Glomerular endothelial cell (primary cell): Measurements from ENCODE around the gene TMEM25. TPM values are rescaled to one million over a fixed set of nuclear protein-coding genes. Genes with fewer than 3 reads are reported as not detected.
"Not testable (repeated sequence)": the region's sequence is repeated elsewhere in the genome, so short reads cannot be mapped to it uniquely, and the experiment has no call there.

ENCODE experiments used
- DNase-seq: peaks from one replicate; pipeline ENCODE4 v3.0.0-alpha.2; 2011; ENCODE audit warnings: low read depth, low spot score; ENCODE audit errors: extremely low read depth
- total RNA-seq: library from RNA; depleted of rRNA; stranded (reverse); fragments of >200 nt; gene quantifications from 2 replicates; pipeline ENCODE4 v1.2.3, GENCODE V29; 2015

Gene TMEM25
- 23.3 and 30.7 TPM in 2 replicates for total RNA-seq

DNA sequence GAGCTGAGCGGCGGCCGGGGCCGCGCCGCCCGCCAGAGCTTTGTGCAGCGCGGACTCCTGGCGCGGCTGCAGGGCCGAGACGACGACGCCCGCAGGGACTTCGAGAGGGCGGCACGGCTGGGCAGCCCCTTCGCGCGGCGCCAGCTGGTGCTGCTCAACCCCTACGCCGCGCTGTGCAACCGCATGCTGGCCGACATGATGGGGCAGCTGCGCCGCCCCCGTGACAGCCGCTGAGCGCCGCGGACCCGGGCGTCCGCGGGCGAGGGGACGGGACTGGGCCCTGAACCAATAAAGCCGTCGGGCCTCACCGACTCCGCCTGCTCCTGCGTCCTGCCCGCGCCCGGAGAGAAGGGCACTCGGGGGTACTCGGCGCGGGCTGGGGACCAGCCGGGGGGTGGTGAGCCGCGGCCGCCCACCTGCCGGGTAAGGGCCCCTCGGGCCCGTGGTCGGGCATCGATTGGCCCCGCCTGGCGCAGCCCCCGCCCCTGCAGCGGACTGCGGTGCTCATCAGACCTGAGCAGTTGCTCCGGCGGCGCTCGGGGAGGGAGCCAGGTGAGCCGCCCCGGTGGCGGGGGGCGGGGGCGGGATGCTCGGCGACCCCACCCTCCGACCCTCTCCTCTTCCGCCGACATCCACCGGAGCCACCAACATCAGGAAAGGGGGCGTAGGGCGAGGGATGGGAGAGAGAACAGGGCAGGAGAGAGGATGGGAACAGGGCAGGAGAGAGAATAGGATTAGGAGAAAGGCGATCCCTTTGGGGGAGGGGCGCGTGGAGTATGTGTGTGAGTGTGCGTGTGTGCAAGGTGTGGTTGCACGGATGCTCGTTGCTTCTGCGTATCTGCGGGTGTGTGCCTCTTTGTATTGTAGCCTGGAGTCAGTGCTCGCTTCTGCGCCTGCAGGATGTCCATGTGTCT, at the start of gene TMEM25:
TSS of gene TMEM25 (plus strand) at position 510 of the 914 bp plus-strand sequence. CDS start 610 bp downstream, outside the sequence.
- DNase-seq = no peak

DNA sequence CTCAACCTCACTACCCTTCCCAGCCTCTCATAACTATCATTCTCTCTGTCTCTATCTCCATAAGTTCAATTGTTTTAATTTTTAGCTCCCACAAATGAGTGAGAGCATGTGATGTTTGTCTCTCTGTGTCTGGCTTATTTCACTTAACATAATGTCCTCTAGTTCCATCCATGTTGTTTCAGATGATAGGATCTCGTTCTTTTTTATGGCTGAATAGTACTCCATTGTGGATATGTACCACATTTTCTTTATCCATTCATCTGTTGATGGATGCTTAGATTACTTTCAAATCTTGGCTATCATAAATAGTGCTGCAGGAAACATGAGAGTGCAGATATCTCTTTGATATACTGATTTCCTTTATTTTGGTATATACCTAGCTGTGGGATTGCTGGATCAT, 49.8 kb upstream of the TMEM25 start:
- DNase-seq = not testable (repeated sequence)

DNA sequence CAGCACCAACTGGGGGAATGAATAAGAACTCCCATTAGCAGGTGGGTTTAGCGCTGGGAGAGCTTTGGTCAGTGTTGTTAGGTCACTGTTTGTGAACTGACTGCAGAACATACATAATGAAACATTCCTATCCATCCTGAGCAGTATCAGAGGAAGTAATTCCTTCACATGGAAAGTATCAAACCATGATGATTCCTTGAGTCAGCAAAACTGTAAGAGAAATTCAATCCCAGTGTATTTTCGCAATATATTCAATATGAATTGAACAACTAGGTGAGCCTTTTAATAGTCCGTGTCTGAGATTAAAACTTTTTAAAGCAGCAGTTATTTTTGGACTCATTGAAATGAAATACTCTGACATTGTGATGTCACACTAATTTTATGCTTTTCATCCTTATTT, 46.6 kb upstream of the TMEM25 start:
- DNase-seq = no peak

DNA sequence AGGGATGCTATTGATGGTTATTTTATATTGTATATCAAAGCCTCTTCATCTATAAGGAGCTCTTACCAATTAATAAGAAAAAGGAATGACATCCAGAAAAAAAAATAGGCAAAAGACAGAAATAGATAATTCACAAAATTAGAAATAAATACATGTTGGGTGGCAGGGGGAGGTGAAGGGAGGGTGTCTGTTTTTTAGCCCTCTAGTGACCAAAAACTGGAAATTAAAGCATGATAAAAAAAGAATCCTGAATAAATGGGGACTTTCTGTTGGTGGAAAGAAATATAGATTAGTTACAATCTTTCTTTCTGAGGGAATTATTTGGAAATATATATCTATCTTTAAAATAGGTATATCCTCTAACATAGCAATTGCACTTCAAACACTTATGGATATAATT, 45.7 kb upstream of the TMEM25 start:
- no peak for DNase-seq

DNA sequence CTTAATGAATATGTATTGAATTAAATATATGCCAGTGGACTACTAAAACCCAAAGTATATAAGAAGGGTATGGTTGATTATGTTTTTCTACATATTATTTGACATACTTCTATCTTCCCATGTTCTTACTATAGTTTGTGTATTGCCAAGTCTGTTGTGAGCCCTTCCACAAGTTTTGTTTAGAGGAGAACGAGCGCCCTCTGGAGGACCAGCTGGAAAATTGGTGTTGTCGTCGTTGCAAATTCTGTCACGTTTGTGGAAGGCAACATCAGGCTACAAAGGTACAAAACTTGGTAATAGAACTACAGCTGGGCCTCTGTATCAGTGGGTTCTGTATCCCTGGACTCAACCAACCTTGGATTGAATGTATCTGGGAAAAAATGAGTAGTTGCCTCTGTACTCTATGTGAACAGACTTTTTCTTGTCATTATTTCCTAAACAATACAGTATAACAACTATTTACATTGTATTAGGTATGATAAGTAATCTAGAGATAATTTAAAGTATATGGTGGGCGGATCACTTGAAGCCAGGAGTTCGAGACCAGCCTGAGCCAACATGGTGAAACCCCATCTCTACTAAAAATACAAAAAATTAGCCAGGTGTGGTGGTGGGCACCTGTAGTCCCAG, 42.4 kb upstream of the TMEM25 start:
- peak; percentile 55 for DNase-seq

DNA sequence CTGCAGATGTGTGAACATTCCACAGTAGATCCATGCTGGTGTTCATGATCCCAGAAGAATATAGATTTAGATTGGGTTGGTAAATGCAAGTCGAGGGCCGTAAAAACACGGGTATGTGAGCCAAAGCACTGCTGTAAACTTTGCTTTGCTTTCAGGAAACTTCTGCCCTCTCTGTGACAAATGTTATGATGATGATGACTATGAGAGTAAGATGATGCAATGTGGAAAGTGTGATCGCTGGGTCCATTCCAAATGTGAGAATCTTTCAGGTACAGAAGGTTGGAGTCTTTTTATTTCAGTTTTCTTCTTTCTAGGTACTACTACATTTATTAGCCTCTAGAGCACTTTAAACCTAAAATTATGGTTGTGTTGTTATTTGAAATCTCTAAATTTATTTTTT, 40.0 kb upstream of the TMEM25 start:
- DNase-seq = no peak

DNA sequence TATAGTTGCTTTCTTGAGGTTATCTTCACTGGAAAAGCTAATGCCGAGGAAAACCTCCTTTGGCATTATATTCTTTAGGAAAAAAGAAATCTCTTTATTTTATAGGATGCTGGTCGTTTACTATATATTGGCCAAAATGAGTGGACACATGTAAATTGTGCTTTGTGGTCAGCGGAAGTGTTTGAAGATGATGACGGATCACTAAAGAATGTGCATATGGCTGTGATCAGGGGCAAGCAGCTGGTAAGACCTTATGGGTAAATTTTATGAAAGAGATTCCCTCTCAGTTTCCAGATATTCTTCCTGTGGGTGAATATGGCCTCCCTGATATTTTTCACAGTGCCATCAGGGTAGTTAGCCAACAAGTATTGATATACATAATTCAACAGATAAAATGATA, 33.2 kb upstream of the TMEM25 start:
- no peak for DNase-seq

DNA sequence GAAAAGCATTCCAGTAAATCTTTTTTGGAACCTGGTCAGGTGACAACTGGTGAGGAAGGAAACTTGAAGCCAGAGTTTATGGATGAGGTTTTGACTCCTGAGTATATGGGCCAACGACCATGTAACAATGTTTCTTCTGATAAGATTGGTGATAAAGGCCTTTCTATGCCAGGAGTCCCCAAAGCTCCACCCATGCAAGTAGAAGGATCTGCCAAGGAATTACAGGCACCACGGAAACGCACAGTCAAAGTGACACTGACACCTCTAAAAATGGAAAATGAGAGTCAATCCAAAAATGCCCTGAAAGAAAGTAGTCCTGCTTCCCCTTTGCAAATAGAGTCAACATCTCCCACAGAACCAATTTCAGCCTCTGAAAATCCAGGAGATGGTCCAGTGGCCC, 27.8 kb upstream of the TMEM25 start:
- no peak for DNase-seq

DNA sequence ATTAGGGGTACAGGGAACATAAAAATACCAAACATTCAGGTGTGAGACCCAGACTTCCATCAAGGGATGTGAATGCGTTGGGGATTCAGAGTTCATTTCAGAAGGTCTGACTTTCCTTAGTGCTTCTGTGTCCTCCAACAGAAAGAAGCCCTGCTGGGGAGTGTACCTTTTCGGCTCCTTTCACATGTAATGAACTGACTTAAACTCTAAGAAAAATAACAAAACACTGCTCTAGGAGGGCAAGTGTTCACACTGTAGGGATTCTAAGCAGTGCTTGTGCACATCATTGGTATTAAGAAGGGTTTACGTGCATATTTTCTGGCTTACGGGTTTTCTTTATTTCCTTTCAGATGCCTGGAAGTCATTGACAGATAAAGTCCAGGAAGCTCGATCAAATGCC, 19.4 kb upstream of the TMEM25 start:
- no peak for DNase-seq

DNA sequence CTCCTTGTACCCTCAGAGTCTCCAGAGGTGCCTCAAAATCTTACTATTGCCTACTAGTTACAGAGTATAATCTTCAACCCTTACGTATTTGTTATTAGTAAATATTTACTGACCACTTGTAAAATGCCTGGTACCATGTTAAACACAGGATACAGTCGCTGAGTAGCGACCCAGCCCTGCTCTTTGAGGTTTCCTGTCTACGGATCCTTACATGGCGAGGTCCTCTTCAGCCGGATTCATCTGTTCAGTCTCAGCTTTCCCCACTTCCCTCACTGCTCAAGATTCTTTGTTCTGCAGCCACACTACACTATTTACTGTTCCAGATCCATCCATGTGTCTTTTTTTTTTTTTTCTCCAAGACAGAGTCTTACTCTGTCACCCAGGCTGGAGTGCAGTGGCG, 16.9 kb upstream of the TMEM25 start:
- DNase-seq = no peak

DNA sequence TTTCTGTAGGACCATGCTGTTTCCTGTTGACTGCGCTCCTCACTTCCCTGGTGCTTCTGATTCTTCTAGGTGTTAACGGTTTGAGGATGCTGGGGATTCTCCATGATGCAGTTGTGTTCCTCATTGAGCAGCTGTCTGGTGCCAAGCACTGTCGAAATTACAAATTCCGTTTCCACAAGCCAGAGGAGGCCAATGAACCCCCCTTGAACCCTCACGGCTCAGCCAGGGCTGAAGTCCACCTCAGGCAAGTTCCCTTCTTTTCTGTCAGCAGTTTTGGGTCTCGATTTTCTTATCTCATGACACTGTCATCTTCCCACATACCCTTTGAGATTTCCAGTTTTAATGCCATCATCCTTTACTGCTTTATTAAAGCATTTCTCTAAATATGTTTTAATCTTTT, 11.4 kb upstream of the TMEM25 start:
- DNase-seq = no peak

DNA sequence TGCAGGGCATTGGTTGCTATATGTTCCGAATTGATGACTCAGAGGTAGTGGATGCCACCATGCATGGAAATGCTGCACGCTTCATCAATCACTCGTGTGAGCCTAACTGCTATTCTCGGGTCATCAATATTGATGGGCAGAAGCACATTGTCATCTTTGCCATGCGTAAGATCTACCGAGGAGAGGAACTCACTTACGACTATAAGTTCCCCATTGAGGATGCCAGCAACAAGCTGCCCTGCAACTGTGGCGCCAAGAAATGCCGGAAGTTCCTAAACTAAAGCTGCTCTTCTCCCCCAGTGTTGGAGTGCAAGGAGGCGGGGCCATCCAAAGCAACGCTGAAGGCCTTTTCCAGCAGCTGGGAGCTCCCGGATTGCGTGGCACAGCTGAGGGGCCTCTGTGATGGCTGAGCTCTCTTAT, 9.1 kb upstream of the TMEM25 start:
- no peak for DNase-seq

DNA sequence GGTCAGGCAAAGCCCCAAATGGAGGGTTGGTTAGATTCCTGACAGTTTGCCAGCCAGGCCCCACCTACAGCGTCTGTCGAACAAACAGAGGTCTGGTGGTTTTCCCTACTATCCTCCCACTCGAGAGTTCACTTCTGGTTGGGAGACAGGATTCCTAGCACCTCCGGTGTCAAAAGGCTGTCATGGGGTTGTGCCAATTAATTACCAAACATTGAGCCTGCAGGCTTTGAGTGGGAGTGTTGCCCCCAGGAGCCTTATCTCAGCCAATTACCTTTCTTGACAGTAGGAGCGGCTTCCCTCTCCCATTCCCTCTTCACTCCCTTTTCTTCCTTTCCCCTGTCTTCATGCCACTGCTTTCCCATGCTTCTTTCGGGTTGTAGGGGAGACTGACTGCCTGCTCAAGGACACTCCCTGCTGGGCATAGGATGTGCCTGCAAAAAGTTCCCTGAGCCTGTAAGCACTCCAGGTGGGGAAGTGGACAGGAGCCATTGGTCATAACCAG, 8.4 kb upstream of the TMEM25 start:
- DNase-seq = no peak

DNA sequence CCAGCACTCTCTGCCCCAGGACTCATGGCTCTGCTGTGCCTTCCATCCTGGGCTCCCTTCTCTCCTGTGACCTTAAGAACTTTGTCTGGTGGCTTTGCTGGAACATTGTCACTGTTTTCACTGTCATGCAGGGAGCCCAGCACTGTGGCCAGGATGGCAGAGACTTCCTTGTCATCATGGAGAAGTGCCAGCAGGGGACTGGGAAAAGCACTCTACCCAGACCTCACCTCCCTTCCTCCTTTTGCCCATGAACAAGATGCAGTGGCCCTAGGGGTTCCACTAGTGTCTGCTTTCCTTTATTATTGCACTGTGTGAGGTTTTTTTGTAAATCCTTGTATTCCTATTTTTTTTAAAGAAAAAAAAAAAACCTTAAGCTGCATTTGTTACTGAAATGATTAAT, 6.6 kb upstream of the TMEM25 start:
- no peak for DNase-seq

DNA sequence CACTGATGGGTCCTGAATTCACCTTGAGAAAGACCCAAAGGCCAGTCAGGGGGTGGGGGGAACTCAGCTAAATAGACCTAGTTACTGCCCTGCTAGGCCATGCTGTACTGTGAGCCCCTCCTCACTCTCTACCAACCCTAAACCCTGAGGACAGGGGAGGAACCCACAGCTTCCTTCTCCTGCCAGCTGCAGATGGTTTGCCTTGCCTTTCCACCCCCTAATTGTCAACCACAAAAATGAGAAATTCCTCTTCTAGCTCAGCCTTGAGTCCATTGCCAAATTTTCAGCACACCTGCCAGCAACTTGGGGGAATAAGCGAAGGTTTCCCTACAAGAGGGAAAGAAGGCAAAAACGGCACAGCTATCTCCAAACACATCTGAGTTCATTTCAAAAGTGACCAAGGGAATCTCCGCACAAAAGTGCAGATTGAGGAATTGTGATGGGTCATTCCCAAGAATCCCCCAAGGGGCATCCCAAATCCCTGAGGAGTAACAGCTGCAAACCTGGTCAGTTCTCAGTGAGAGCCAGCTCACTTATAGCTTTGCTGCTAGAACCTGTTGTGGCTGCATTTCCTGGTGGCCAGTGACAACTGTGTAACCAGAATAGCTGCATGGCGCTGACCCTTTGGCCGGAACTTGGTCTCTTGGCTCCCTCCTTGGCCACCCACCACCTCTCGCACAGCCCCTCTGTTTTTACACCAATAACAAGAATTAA, 6.1 kb upstream of the TMEM25 start:
- no peak for DNase-seq

DNA sequence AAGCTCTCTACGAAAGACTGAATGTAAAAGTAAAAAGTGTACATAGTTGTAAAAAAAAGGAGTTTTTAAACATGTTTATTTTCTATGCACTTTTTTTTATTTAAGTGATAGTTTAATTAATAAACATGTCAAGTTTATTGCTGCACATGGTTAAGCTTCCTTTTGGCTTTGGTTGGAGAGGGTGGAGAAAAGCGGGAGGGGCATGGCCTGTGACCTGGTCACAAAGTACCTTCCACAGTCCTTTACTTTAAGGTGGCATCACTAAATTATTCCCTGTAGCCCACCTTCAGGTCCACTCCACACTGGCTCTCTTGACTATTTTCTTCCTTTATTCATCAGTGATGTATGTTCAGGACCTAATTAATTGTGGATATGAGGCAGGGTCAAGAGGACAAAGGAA, 4.3 kb upstream of the TMEM25 start:
- no peak for DNase-seq

DNA sequence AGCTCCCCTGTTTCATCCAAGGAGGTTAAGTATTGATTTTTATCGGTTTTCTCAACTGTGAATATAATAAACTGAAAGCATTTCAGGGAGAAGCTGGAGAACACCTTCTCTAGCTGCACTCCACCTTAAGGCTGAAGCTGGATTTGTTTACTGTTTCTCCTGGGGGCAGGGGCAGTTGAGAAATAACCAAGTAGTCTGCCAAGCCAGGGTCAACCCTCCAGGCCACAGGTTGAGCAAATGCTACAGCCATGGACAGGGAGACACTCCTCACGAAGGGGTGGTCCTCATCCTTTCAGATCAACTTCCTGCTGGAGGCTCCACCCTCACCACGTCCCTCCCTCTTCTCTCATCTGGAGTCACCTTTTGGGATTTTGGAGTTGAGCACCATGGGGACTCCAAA, 3.9 kb upstream of the TMEM25 start, which contains the start of gene TTC36:
TSS of gene TTC36 (plus strand) at position 366 of the 400 bp plus-strand sequence. CDS start at position 387, 21 bp downstream.
- DNase-seq = no peak

DNA sequence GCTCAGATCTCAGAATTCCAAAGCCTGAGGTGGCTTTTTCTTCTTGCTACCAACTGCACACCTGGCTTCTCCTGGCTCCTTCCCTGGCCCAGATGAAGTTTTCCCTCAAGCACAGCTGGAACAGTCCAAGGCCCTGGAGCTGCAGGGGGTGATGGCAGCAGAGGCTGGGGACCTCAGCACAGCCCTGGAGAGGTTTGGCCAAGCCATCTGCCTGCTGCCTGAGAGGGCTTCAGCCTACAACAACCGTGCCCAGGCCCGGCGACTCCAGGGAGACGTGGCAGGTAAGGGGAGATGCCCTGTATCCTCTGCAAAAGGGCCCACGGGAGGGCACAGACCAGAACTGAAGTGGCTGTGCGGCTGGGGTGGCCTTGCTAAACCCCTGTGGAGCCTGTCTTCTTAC, 2.5 kb upstream of the TMEM25 start:
- no peak for DNase-seq

DNA sequence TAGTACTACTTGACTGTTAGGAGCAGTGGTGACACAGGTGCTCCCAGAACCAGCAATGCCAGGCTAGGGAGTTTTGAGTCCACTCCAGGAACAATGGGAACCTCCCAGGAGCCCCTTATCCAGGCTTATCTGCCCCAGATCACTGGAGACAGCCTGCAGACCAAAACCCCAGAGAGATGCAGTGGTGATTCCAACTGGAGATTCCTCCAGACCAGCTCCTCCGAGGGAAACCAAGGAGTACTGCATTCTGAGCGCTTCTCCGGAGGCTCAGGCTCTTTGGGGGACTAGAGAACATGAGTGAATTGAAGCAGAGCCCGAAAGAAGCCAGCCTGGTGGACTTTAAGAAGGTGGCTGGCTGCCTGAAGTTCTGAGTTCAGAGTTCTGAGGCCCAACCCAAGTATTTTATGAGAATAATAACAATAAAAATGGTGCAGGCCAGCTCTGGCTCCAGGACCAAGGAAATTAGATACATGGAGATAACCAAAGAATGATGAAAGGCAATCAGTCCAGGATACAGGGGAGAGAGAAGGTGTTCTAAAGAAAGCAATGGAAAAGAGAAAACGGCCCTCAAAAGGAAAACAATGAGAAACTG, 1.3 kb upstream of the TMEM25 start:
- no peak for DNase-seq

DNA sequence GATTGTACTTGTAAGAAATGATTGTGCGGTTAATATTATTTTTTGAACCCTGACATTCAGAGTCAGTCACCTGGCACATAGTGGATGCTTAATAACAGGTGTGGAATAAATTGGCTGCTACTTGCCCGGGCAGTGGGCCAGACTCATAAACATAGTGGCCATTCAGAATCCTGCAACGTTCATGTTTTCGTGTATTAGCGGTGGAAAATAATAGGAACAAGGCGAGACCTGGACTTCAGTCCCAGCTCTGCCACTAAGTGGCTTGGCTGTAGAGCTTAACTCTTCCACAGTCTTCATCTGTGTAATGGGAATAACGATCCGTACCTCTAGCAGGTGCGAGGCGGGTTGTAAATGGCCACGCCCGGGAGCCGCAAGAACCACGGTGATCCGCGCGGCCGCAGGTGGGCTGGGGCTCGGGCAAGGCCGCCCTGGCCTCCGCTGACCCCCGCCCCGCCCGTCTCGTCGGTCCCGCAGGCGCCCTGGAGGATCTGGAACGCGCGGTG, 761 bp upstream of the TMEM25 start:
- DNase-seq = no peak
